ENCODE data around the gene HOMER2. TPM values are rescaled to one million over a fixed set of nuclear protein-coding genes. Genes with fewer than 3 reads are reported as not detected.

Gene HOMER2
- total and polyA plus RNA-seq, 2 of the 13 experiments (the other 11 are each of a cell fraction or from before 2014, with no cell fraction given), result 12.9 to 14.1 TPM

GRCh38 chr15:82986442-82986780 is 33.9 kb upstream of the HOMER2 start (continued):
- TF ChIP-seq LBX2 (CRISPR knock-in tag; IDR thresholded peaks at IDR 0.05; ENCODE audit: borderline replicate concordance), result 0 out of 2 replicates have a peak, but pooled peaks have one; percentile 6
- TF ChIP-seq ZNF710 (CRISPR knock-in tag; IDR thresholded peaks at IDR 0.05; ENCODE audit: borderline replicate concordance), result no peak

GRCh38 chr15:82985688-82986441 is 33.3 kb upstream of the HOMER2 start, which contains the start of gene RAMAC:
Gene RAMAC (plus strand): TSS chr15:82986210. CDS start chr15:82989019, 2,809 bp downstream.
- no peaks in the 10 kb centered on the region for H3K9me3 ChIP-seq (ENCODE audit: low read length)
- TSS peak; percentile 73 for BruUV-seq (replicated peaks)
- peak within 1 kb of the TSS; percentile 94 for H3K9ac ChIP-seq (ENCODE audit: insufficient read depth, low read depth, low read length)
- H2AFZ ChIP-seq (ENCODE audit: low read length), result peak within 1 kb of the TSS; percentile 97
- H3K36me3 ChIP-seq (replicated peaks in 1 of 2; ENCODE audit: control insufficient read depth in 1 of 2, insufficient read depth in 2 of 2, low read length in 2 of 2), result peaks cover 0 to 12% of the 10 kb centered on the region in 2 experiments; a peak in 1 of 5 replicates
- no peaks in the 10 kb centered on the region; a peak in 1 of 5 replicates for H3K27me3 ChIP-seq (ENCODE audit: control insufficient read depth in 1 of 2, insufficient read depth in 2 of 2, low read length in 2 of 2)
- FAIRE-seq (peak; percentile 99), ATAC-seq (peak; percentile 98), DNase-seq (ENCODE audit: low spot score) (peak; percentile 96)
- H4K20me1 ChIP-seq (ENCODE audit: insufficient read depth, low read length), result no peaks in the 10 kb centered on the region
- in situ Hi-C loops (cut with HindIII; ENCODE audit: extremely low pct_ligation_motif_present, low pct_unique_long_range_greater_than_20kb), result loop anchor here (10.0 kb wide), 1 partner anchor 131 kb away; no protein-coding TSS in a partner anchor
- CTCF ChIA-PET (ENCODE audit: low intra/inter-chr PET ratio, low total read pairs), result no interaction called here
- H3K79me2 ChIP-seq (ENCODE audit: insufficient read depth, low read length), result peaks cover 16% of the 10 kb centered on the region
- peak within 1 kb of the TSS; percentile 86 for H3K4me2 ChIP-seq (ENCODE audit: low read depth, low read length)
- peak within 1 kb of the TSS; percentile 73 to 94 (median 88) for H3K4me3 ChIP-seq (replicated peaks in 1 of 3; ENCODE audit: insufficient read depth in 1 of 3, low read depth in 2 of 3, low read length in 3 of 3)
- POLR2A ChIA-PET, result interaction anchor here (0.6 to 2.1 kb wide), 17 partner anchors 9 to 236 kb away, joined by 3 to 21 read pairs (median 3); partner anchors contain the start of genes BTBD1 and C15orf40
- H3K4me1 ChIP-seq (ENCODE audit: insufficient read depth, low read length), result peaks cover 30% of the 10 kb centered on the region
- peak within 1 kb of the TSS; percentile 75 for H3K27ac ChIP-seq (ENCODE audit: extremely low read length, insufficient read depth, low read length)
- intact Hi-C loops (cut with micrococcal nuclease; ENCODE audit: unreplicated experiment), result loop anchor here (5.0 kb wide), 1 partner anchor 129 kb away; no protein-coding TSS in a partner anchor
- WGBS (ENCODE audit: low lambda C conversion rate), result 13% methylated on average over 15 of the region's 45 CpGs
- no peak for TF ChIP-seq KDM1A (CRISPR knock-in tag; IDR thresholded peaks at IDR 0.05)
- no peak for TF ChIP-seq ZNF556 (CRISPR knock-in tag; IDR thresholded peaks at IDR 0.05; ENCODE audit: borderline replicate concordance)
- peak; percentile 98 for TF ChIP-seq NR2C2 (CRISPR knock-in tag; IDR thresholded peaks at IDR 0.05; ENCODE audit: borderline replicate concordance)
- TF ChIP-seq ZFYVE20 (CRISPR knock-in tag; IDR thresholded peaks at IDR 0.05; ENCODE audit: borderline replicate concordance, low read depth), result peak; percentile 44; the same call in 1 of the 2 replicates
- 0 out of 2 replicates have a peak, but pooled peaks have one; percentile 32 for TF ChIP-seq ZNF670 (CRISPR knock-in tag; IDR thresholded peaks at IDR 0.05; ENCODE audit: borderline replicate concordance)
- TF ChIP-seq PAXIP1 (CRISPR knock-in tag; conservative IDR thresholded peaks at IDR 0.05), result peak; percentile 20; the same call in 1 of the 2 replicates
- TF ChIP-seq ZNF512 (CRISPR knock-in tag; IDR thresholded peaks at IDR 0.05), result no peak
- TF ChIP-seq ZNF329 (CRISPR knock-in tag; IDR thresholded peaks at IDR 0.05; ENCODE audit: low read depth), result peak; percentile 68; the same call in 1 of the 2 replicates
- TF ChIP-seq AGO1 (IDR thresholded peaks at IDR 0.05; ENCODE audit: low read depth, low read length, poor library complexity, severe bottlenecking), result no peak
- TF ChIP-seq IRX3 (CRISPR knock-in tag; IDR thresholded peaks at IDR 0.05; ENCODE audit: borderline replicate concordance, low read depth), result no peak
